Left colon (tissue), 2 donors: ENCODE results near the gene CHST15. TPM values are rescaled to one million over a fixed set of nuclear protein-coding genes. Genes with fewer than 3 reads are reported as not detected.
A peak's percentile ranks its signal among the peaks of the same experiment; 100 is the strongest.

Experiments
- ATAC-seq: fragments of 200-7000 bp; cut with Tn5 transposase; one replicate; pipeline ENCODE4 v1.9.1; 2020; ENCODE audit warnings: mild to moderate bottlenecking, moderate library complexity
- DNase-seq, 2 donors: peaks; one replicate each; pipeline ENCODE4 v3.0.0-alpha.2; 2020
- intact Hi-C, 2 donors: fragments of 100-400 bp; cut with DNase I in 1 of 2; cut with micrococcal nuclease in 1 of 2; formaldehyde crosslinking; loops; one replicate each; pipeline versions ENCODE4 v1.11.2 to v1.14.0; 2022; cut with DNase I, micrococcal nuclease
- total RNA-seq, 2 donors: library from RNA; stranded (reverse); fragmentation: NEBNext Ultra II Directional; extraction: Animal tissue kit (Norgen Biotek cat#: 25700); gene quantifications; one replicate each; pipeline ENCODE4 v1.2.1, GENCODE V29; 2021
- donor health status: DM: no; HTN: no; CAD: no.
- donor health status: DM: yes; HTN: yes; CAD: no.

CHST15 gene
- total RNA-seq, 2 donors from 2014 or later = 2.7 to 11.6 TPM

- intact Hi-C loops = no loop called here
- ATAC-seq (no peak), DNase-seq (no peak)
Observed at GRCh38 chr10:124073978-124074377, 19.4 kb downstream of the CHST15 start.

- ATAC-seq (no peak), DNase-seq (no peak)
- intact Hi-C loops = no loop called here
Observed at GRCh38 chr10:124072541-124072940, 20.9 kb downstream of the CHST15 start.

GRCh38 chr10:124072106-124072505 lies 21.3 kb downstream of the CHST15 start:
- DNase-seq (no peak), ATAC-seq (no peak)
- intact Hi-C loops = no loop called here

- DNase-seq (no peak), ATAC-seq (no peak)
- intact Hi-C loops = no loop called here
Observed at GRCh38 chr10:124071141-124071540, 22.3 kb downstream of the CHST15 start.

GRCh38 chr10:124070666-124071065 lies 22.7 kb downstream of the CHST15 start:
- intact Hi-C loops = no loop called here
- DNase-seq = no peak
- ATAC-seq = no peak

GRCh38 chr10:124069341-124070264 lies 23.8 kb downstream of the CHST15 start:
- ATAC-seq (no peak), DNase-seq (no peak)
- intact Hi-C loops = no loop called here

GRCh38 chr10:124068929-124069328 lies 24.5 kb downstream of the CHST15 start:
- DNase-seq (no peak), ATAC-seq (no peak)
- intact Hi-C loops = no loop called here

GRCh38 chr10:124067825-124068400 lies 25.5 kb downstream of the CHST15 start:
- ATAC-seq (no peak), DNase-seq (no peak)
- intact Hi-C loops = no loop called here

GRCh38 chr10:124066781-124067714 lies 26.4 kb downstream of the CHST15 start:
- intact Hi-C loops = no loop called here
- DNase-seq (no peak), ATAC-seq (no peak)

- DNase-seq (no peak), ATAC-seq (no peak)
- intact Hi-C loops = no loop called here
Observed at GRCh38 chr10:124066126-124066700, 27.2 kb downstream of the CHST15 start.

GRCh38 chr10:124065382-124066125 lies 27.8 kb downstream of the CHST15 start:
- intact Hi-C loops = no loop called here
- ATAC-seq (peak; percentile 34), DNase-seq (peak in 1 of 2 donors; percentile 43)

- ATAC-seq = no peak
- intact Hi-C loops = no loop called here
- DNase-seq = no peak
Observed at GRCh38 chr10:124064676-124065075, 28.7 kb downstream of the CHST15 start.

- DNase-seq (no peak), ATAC-seq (peak; percentile 45)
- intact Hi-C loops = no loop called here
Observed at GRCh38 chr10:124063750-124064603, 29.4 kb downstream of the CHST15 start.

- DNase-seq = no peak
- intact Hi-C loops = no loop called here
- ATAC-seq = peak; percentile 33
Observed at GRCh38 chr10:124062390-124062789, 31.0 kb downstream of the CHST15 start.

GRCh38 chr10:124061030-124061429 lies 32.4 kb downstream of the CHST15 start:
- DNase-seq (no peak), ATAC-seq (no peak)
- intact Hi-C loops = no loop called here

GRCh38 chr10:124060148-124060720 lies 33.2 kb downstream of the CHST15 start:
- ATAC-seq (no peak), DNase-seq (no peak)
- intact Hi-C loops = no loop called here

GRCh38 chr10:124059551-124059950 lies 33.8 kb downstream of the CHST15 start:
- no peak for ATAC-seq
- intact Hi-C loops = no loop called here
- DNase-seq = no peak
